ENCODE measurements around the gene USP6NL.

- TF ChIP-seq CTCF (IDR thresholded peaks at IDR 0.05; ENCODE audit: control extremely low read depth in 1 of 3, insufficient read depth in 1 of 3, low read depth in 1 of 3, low read length in 3 of 3) = no peak
- TF ChIP-seq POLR2AphosphoS5 (IDR thresholded peaks at IDR 0.05; ENCODE audit: low read depth, low read length) = no peak
Measured at GRCh38 chr10:11501600-11501999, 109.8 kb downstream of the USP6NL start.
